Fibroblast of skin of left biceps (primary cell): Measurements from ENCODE around the gene ADTRP.

Source experiments
- DNase-seq, 2 experiments: peaks; one replicate each; pipeline ENCODE4 v3.0.0-alpha.2; 2013; ENCODE audit warnings: low read depth in 2 of 2

ADTRP gene

GRCh38 chr6:11724286-11724685 lies 54.3 kb downstream of the ADTRP start:
- no peak for DNase-seq

GRCh38 chr6:11722805-11723631 lies 55.6 kb downstream of the ADTRP start:
- DNase-seq: no peak

- no peak for DNase-seq
Observed at GRCh38 chr6:11722220-11722619, 56.4 kb downstream of the ADTRP start.

GRCh38 chr6:11718463-11718862 lies 60.1 kb downstream of the ADTRP start:
- DNase-seq: no peak

GRCh38 chr6:11718031-11718430 lies 60.6 kb downstream of the ADTRP start:
- no peak for DNase-seq

GRCh38 chr6:11714798-11715285 lies 63.8 kb downstream of the ADTRP start:
- no peak for DNase-seq

- no peak for DNase-seq
Observed at GRCh38 chr6:11714116-11714797, 64.3 kb downstream of the ADTRP start.

GRCh38 chr6:11712760-11713159 lies 65.8 kb downstream of the ADTRP start:
- DNase-seq: no peak

- DNase-seq: no peak
Observed at GRCh38 chr6:11711984-11712711, 66.5 kb downstream of the ADTRP start.

- DNase-seq: no peak
Observed at GRCh38 chr6:11711003-11711983, 67.3 kb downstream of the ADTRP start.

- no peak for DNase-seq
Observed at GRCh38 chr6:11710311-11710761, 68.3 kb downstream of the ADTRP start.

GRCh38 chr6:11706171-11706570 lies 72.4 kb downstream of the ADTRP start:
- no peak for DNase-seq

- no peak for DNase-seq
Observed at GRCh38 chr6:11705483-11705882, 73.1 kb downstream of the ADTRP start.

- no peak for DNase-seq
Observed at GRCh38 chr6:11705069-11705468, 73.5 kb downstream of the ADTRP start.

GRCh38 chr6:11703725-11704124 lies 74.9 kb downstream of the ADTRP start:
- no peak for DNase-seq

GRCh38 chr6:11702500-11703130 lies 76.0 kb downstream of the ADTRP start:
- DNase-seq: no peak

- DNase-seq: no peak
Observed at GRCh38 chr6:11702089-11702488, 76.5 kb downstream of the ADTRP start.

GRCh38 chr6:11701573-11701972 lies 77.0 kb downstream of the ADTRP start:
- no peak for DNase-seq

GRCh38 chr6:11700118-11700718 lies 78.4 kb downstream of the ADTRP start:
- peak in 1 of 2 experiments; percentile 40 for DNase-seq

- no peak for DNase-seq
Observed at GRCh38 chr6:11699576-11699975, 79.0 kb downstream of the ADTRP start.
